Stomach (tissue), 9 donors: ENCODE measurements around the gene LIMS2. TPM values are rescaled to one million over a fixed set of nuclear protein-coding genes. Genes with fewer than 3 reads are reported as not detected.
A peak's percentile ranks its signal among the peaks of the same experiment; 100 is the strongest.

Source experiments
- DNase-seq, 2 donors: peaks; one replicate each; pipeline versions ENCODE4 v3.0.0 to v3.0.0-alpha.2; 2013 to 2019
- H3K27ac ChIP-seq, 5 donors: fragments of 200-600 bp in 4 of 5; sonication (generic) in 4 of 5; one replicate each; pipeline ENCODE4 v1.5.1; 2013 to 2019; ENCODE audit warnings: mild to moderate bottlenecking in 1 of 5, moderate library complexity in 1 of 5
- H3K27me3 ChIP-seq, 3 donors: fragments of 200-600 bp; sonication (generic); one replicate each; pipeline ENCODE4 v1.5.1; 2017 to 2019; ENCODE audit warnings: mixed run types in 1 of 3
- H3K36me3 ChIP-seq, 4 donors: fragments of 200-600 bp; sonication (generic); 1 replicate in 3 of 4; 2 replicates in 1 of 4; pipeline ENCODE4 v1.5.1; 2016 to 2019
- H3K4me1 ChIP-seq, 4 donors: fragments of 200-600 bp; sonication (generic); one replicate each; pipeline ENCODE4 v1.5.1; 2016 to 2019
- H3K4me3 ChIP-seq, 4 donors: fragments of 200-600 bp; sonication (generic) in 3 of 4; one replicate each; pipeline ENCODE4 v1.5.1; 2016 to 2019; ENCODE audit warnings: mild to moderate bottlenecking in 1 of 4
- H3K9me3 ChIP-seq, 4 donors: fragments of 200-600 bp; sonication (generic); one replicate each; pipeline ENCODE4 v1.5.1; 2016 to 2019
- CTCF ChIP-seq, 7 experiments: fragments of 450-650 bp in 4 of 7; fragments of 200-600 bp in 3 of 7; sonication (generic) in 3 of 7; IDR thresholded peaks; one replicate each; pipeline ENCODE4 v1.5.1; 2016 to 2019; ENCODE audit warnings: antibody characterized with exemption in 7 of 7, control low read depth in 2 of 7, mild to moderate bottlenecking in 1 of 7
- EP300 ChIP-seq: sonication (generic); formaldehyde crosslinking; IDR thresholded peaks from one replicate; pipeline ENCODE4 v1.6.1; 2017; ENCODE audit warnings: antibody characterized with exemption
- POLR2A ChIP-seq, 4 donors: fragments of 450-650 bp; IDR thresholded peaks; one replicate each; pipeline ENCODE4 v1.6.1; 2016; ENCODE audit warnings: antibody characterized with exemption in 4 of 4, control low read depth in 2 of 4, mild to moderate bottlenecking in 1 of 4, moderate library complexity in 1 of 4
- POLR2AphosphoS5 ChIP-seq, 3 donors: sonication (generic); formaldehyde crosslinking; IDR thresholded peaks; one replicate each; pipeline ENCODE4 v1.6.1; 2016; ENCODE audit warnings: antibody characterized with exemption in 3 of 3
- WGBS, 5 donors: extraction: QIAGEN DNeasy Blood & Tissue Kit in 3 of 5; methylation state at CpG; one replicate each; pipeline versions ENCODE4 v1.1.5 to v1.1.7; 2013 to 2018; 5-methylcytosine and 5-hydroxymethylcytosine counted together
- intact Hi-C: fragments of 100-400 bp; cut with DNase I; formaldehyde crosslinking; loops from one replicate; pipeline ENCODE4 v1.15.1; 2023; ENCODE audit warnings: low total_unique reads
- polyA plus RNA-seq, 3 donors: library from polyadenylated mRNA; stranded (reverse); fragments of 200-250 nt; gene quantifications; one replicate each; pipeline ENCODE4 v1.2.3, GENCODE V29; 2013
- total RNA-seq, 5 donors: library from RNA; depleted of rRNA; stranded (reverse); fragments of >200 nt; gene quantifications; one replicate each; pipeline versions ENCODE4 v1.1.0 to v1.2.3, GENCODE V29; 2014 to 2016
- donor health status: healthy with polysubstance abuse.
- donor health status: Bipolar disorder and iron deficiency.
- donor health status: healthy.

Gene LIMS2
- total and polyA plus RNA-seq, 8 donors, result 30.3 to 94.1 (median 59.5) TPM

- WGBS, 5 donors, result 94 to 96% (median 96%) methylated on average over 27 of the region's 27 CpGs
- intact Hi-C loops, result no loop called here
Observed at GRCh38 chr2:127698553-127699355, 23.4 kb upstream of the LIMS2 start.

GRCh38 chr2:127697482-127698180 is 22.3 kb upstream of the LIMS2 start:
- intact Hi-C loops, result no loop called here
- DNase-seq, result no peak
- H3K9me3 ChIP-seq, result no peaks in the 10 kb centered on the region
- H3K27ac ChIP-seq, result no peak overlapping the region
- 93 to 96% (median 96%) methylated on average over 21 of the region's 21 CpGs for WGBS, 5 donors
- peaks cover 9 to 29% (median 19%) of the 10 kb centered on the region in 4 donors for H3K4me1 ChIP-seq
- H3K36me3 ChIP-seq, result no peaks in the 10 kb centered on the region
- no peaks in the 10 kb centered on the region for H3K27me3 ChIP-seq
- no peak overlapping the region for H3K4me3 ChIP-seq
- no peak for TF ChIP-seq CTCF (IDR thresholded peaks at IDR 0.05)
- no peak for TF ChIP-seq POLR2AphosphoS5 (IDR thresholded peaks at IDR 0.05)
- TF ChIP-seq EP300, result no peak

More at GRCh38 chr2:127698553-127699355, 23.4 kb upstream of the LIMS2 start:
- H3K27ac ChIP-seq, result no peak overlapping the region
- no peak overlapping the region for H3K4me3 ChIP-seq
- H3K27me3 ChIP-seq, result no peaks in the 10 kb centered on the region
- H3K9me3 ChIP-seq, result no peaks in the 10 kb centered on the region
- TF ChIP-seq CTCF (IDR thresholded peaks at IDR 0.05) (no peak), POLR2A (IDR thresholded peaks at IDR 0.05) (no peak), POLR2AphosphoS5 (IDR thresholded peaks at IDR 0.05) (no peak), EP300 (no peak)
- H3K4me1 ChIP-seq, result peaks cover 20 to 39% (median 30%) of the 10 kb centered on the region in 4 donors
- no peak for DNase-seq
- peaks cover 0 to under 1% (median 0%) of the 10 kb centered on the region in 4 donors for H3K36me3 ChIP-seq

GRCh38 chr2:127695491-127696472 is 20.5 kb upstream of the LIMS2 start:
- no peaks in the 10 kb centered on the region for H3K36me3 ChIP-seq
- intact Hi-C loops, result no loop called here
- H3K27ac ChIP-seq, result peak overlapping the region in 4 of 5 donors; percentile 24 to 77 (median 30)
- peak in 5 of 7 experiments; percentile 10 to 54 (median 33) for TF ChIP-seq CTCF (IDR thresholded peaks at IDR 0.05)
- no peak for TF ChIP-seq POLR2A (IDR thresholded peaks at IDR 0.05)
- no peak for TF ChIP-seq EP300
- TF ChIP-seq POLR2AphosphoS5 (IDR thresholded peaks at IDR 0.05), result no peak
- peak overlapping the region; percentile 31 to 42 (median 38) for H3K4me3 ChIP-seq
- no peaks in the 10 kb centered on the region for H3K27me3 ChIP-seq
- peaks cover 4 to 20% (median 13%) of the 10 kb centered on the region in 4 donors for H3K4me1 ChIP-seq
- WGBS, 5 donors, result 30 to 33% (median 31%) methylated on average over 36 to 52 of the region's 52 CpGs
- peaks cover 5 to 7% (median 5%) of the 10 kb centered on the region in 4 donors for H3K9me3 ChIP-seq
- peak; percentile 48 to 88 for DNase-seq
